ENCODE measurements around the gene MARCHF9.

DNA sequence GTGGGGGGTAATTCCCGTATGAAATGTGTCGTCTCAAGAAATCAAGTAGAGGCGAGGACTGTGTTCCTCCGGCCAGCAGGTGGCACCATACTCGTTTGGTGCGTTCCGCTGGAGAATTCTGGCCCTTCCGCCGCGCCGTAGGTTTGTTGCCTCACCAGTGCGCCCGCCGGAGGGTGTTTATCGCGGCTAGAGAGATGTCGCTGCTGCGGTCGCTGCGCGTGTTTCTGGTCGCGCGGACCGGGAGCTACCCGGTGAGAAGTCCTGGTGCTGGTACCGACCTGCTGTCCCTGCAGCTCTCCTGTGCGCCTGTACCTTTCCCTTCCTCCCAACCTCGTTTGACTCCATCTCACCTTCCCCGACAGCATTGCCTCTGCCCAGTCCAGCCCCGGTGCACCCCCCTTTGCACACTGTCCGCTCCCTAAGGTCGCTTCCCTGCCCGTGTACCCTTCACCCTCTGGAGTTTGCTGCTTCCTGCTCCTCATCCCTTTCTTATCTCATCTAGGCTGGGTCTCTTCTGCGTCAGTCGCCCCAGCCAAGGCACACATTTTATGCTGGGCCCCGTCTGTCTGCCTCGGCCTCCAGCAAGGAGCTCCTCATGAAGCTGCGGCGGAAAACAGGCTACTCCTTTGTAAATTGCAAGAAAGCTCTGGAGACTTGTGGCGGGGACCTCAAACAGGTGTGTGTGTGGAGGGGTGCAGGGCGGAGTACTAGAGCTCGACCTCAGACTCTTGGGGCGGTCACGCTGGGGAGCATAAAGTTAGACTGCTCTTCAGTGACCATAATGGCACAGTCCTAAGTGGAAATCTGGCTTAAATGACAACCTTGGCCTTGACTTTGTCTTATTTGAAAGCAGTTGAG, 27.9 kb downstream of the MARCHF9 start, which contains the start of gene TSFM:
- TF ChIP-seq, protein P1, sequence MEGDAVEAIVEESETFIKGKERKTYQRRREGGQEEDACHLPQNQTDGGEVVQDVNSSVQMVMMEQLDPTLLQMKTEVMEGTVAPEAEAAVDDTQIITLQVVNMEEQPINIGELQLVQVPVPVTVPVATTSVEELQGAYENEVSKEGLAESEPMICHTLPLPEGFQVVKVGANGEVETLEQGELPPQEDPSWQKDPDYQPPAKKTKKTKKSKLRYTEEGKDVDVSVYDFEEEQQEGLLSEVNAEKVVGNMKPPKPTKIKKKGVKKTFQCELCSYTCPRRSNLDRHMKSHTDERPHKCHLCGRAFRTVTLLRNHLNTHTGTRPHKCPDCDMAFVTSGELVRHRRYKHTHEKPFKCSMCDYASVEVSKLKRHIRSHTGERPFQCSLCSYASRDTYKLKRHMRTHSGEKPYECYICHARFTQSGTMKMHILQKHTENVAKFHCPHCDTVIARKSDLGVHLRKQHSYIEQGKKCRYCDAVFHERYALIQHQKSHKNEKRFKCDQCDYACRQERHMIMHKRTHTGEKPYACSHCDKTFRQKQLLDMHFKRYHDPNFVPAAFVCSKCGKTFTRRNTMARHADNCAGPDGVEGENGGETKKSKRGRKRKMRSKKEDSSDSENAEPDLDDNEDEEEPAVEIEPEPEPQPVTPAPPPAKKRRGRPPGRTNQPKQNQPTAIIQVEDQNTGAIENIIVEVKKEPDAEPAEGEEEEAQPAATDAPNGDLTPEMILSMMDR (IDR thresholded peaks at IDR 0.05): peak; percentile 95
- TF ChIP-seq MEF2A (IDR thresholded peaks at IDR 0.05; ENCODE audit: borderline replicate concordance, low read depth): no peak
- TF ChIP-seq, protein P2, sequence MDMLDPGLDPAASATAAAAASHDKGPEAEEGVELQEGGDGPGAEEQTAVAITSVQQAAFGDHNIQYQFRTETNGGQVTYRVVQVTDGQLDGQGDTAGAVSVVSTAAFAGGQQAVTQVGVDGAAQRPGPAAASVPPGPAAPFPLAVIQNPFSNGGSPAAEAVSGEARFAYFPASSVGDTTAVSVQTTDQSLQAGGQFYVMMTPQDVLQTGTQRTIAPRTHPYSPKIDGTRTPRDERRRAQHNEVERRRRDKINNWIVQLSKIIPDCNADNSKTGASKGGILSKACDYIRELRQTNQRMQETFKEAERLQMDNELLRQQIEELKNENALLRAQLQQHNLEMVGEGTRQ (IDR thresholded peaks at IDR 0.05; ENCODE audit: borderline replicate concordance, low read depth, low read length): no peak

All from SK-N-SH (cell line).